ENCODE results near the gene LRRN2. TPM values are rescaled to one million over a fixed set of nuclear protein-coding genes. Genes with fewer than 3 reads are reported as not detected.
"Not testable (repeated sequence)": the region's sequence is repeated elsewhere in the genome, so short reads cannot be mapped to it uniquely, and the experiment has no call there.

Gene LRRN2
- polyA plus RNA-seq, 4 donors: 3.0 to 3.1 TPM; not detected in 2

DNA sequence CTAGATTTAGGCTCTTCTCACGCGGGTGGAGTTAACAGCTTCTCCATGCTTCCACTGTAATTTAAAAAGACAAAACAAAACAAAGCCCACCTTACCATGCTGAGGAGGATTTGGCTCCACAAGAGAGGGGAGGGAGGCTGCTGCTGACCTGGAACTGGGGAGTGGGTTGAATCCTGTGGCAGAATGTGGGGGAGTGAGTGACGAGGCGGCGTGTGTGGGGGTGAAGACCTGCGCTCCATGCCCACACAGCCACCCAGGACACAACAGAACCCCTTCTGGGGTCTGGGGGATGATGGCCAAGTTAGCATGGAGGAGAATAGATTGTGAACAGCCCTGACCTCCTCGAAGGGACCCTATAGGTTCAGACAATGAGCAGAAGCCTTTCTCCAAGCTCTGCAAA lies 44.0 kb upstream of the LRRN2 start:
- peaks cover 0 to 18% (median 0%) of the 10 kb centered on the region in 3 donors for H3K4me1 ChIP-seq (ENCODE audit: control insufficient read depth in 3 of 3, insufficient read depth in 2 of 3, low read depth in 1 of 3, low read length in 2 of 3)
- H3K4me3 ChIP-seq (ENCODE audit: low read depth in 1 of 3, low read length in 3 of 3): no peak overlapping the region
- WGBS, 3 donors: 81 to 92% (median 89%) methylated on average over 7 of the region's 7 CpGs
- H3K36me3 ChIP-seq (ENCODE audit: control insufficient read depth in 3 of 3, insufficient read depth in 2 of 3, low read depth in 1 of 3, low read length in 3 of 3): no peaks in the 10 kb centered on the region
- no peak overlapping the region for H3K27ac ChIP-seq (ENCODE audit: low read depth in 1 of 3, low read length in 2 of 3)
- peaks cover 0 to 17% (median 0%) of the 10 kb centered on the region in 3 donors for H3K27me3 ChIP-seq (ENCODE audit: control insufficient read depth in 3 of 3, insufficient read depth in 3 of 3, low read length in 3 of 3)
- DNase-seq (no peak), FAIRE-seq (no peak)
- peaks cover 0 to 3% of the 10 kb centered on the region in 2 donors for H3K9me3 ChIP-seq (ENCODE audit: control insufficient read depth in 2 of 2, insufficient read depth in 1 of 2, low read depth in 1 of 2, low read length in 1 of 2)

DNA sequence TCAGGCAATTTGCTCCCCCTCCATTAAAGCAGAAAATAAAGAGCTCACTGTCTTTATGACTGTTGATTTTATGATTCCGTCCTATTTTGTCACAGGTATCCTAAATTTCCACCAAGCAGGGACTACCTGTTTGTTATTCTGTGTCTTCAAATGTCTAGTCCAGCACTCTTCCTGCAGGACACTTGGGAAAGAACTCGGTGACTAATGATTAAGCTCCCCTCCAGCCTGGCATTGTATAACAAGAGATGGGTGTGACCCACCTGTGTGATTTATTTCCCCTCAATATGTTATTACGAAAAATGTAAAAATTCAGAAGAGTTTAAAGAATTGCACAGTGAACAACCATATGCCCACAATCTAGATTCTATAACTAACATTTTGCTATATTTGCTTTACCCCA lies 42.9 kb upstream of the LRRN2 start:
- 28 to 68% (median 55%) methylated on average over 3 of the region's 3 CpGs for WGBS, 3 donors
- FAIRE-seq: no peak
- Histone ChIP-seq H3K27me3 (ENCODE audit: control insufficient read depth in 3 of 3, insufficient read depth in 3 of 3, low read length in 3 of 3) (peaks cover 0 to 17% (median 0%) of the 10 kb centered on the region in 3 donors), H3K4me1 (ENCODE audit: control insufficient read depth in 3 of 3, insufficient read depth in 2 of 3, low read depth in 1 of 3, low read length in 2 of 3) (peaks cover 0 to 18% (median 0%) of the 10 kb centered on the region in 3 donors), H3K4me3 (ENCODE audit: low read depth in 1 of 3, low read length in 3 of 3) (no peak overlapping the region), H3K36me3 (ENCODE audit: control insufficient read depth in 3 of 3, insufficient read depth in 2 of 3, low read depth in 1 of 3, low read length in 3 of 3) (no peaks in the 10 kb centered on the region), H3K9me3 (ENCODE audit: control insufficient read depth in 2 of 2, insufficient read depth in 1 of 2, low read depth in 1 of 2, low read length in 1 of 2) (no peaks in the 10 kb centered on the region), H3K27ac (ENCODE audit: low read depth in 1 of 3, low read length in 2 of 3) (no peak overlapping the region)
- DNase-seq: peak in 1 of 2 donors; percentile 41

DNA sequence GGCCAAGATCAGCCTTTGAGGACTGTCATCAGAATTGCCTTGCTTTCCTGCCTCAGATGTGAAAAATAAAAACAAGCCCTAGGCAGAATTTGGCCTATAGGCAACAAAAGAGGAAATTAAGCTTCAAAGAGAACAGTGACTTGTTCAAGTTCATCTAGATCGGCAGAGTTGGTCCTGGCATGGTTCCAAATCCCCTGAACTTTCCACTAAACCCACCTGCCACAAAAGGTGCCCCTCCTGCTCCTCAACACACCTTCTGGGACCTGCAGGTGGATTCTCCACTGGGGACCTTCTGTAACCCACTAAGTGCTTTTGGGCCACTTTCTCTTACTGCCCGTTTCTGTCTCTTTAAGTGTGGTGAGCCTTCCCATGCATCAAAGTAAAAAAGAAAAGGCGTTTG lies 42.5 kb upstream of the LRRN2 start:
- Histone ChIP-seq H3K9me3 (ENCODE audit: control insufficient read depth in 2 of 2, insufficient read depth in 1 of 2, low read depth in 1 of 2, low read length in 1 of 2) (no peaks in the 10 kb centered on the region), H3K36me3 (ENCODE audit: control insufficient read depth in 3 of 3, insufficient read depth in 2 of 3, low read depth in 1 of 3, low read length in 3 of 3) (no peaks in the 10 kb centered on the region), H3K4me3 (ENCODE audit: low read depth in 1 of 3, low read length in 3 of 3) (no peak overlapping the region), H3K4me1 (ENCODE audit: control insufficient read depth in 3 of 3, insufficient read depth in 2 of 3, low read depth in 1 of 3, low read length in 2 of 3) (peaks cover 0 to 18% (median 0%) of the 10 kb centered on the region in 3 donors), H3K27me3 (ENCODE audit: control insufficient read depth in 3 of 3, insufficient read depth in 3 of 3, low read length in 3 of 3) (peaks cover 0 to 17% (median 0%) of the 10 kb centered on the region in 3 donors), H3K27ac (ENCODE audit: low read depth in 1 of 3, low read length in 2 of 3) (no peak overlapping the region)
- no peak for DNase-seq
- no peak for FAIRE-seq
- 23 to 48% (median 42%) methylated on average over 3 of the region's 3 CpGs for WGBS, 3 donors

- Histone ChIP-seq H3K4me1 (ENCODE audit: control insufficient read depth in 3 of 3, insufficient read depth in 2 of 3, low read depth in 1 of 3, low read length in 2 of 3) (peaks cover 0 to 18% (median 0%) of the 10 kb centered on the region in 3 donors), H3K27me3 (ENCODE audit: control insufficient read depth in 3 of 3, insufficient read depth in 3 of 3, low read length in 3 of 3) (peaks cover 0 to 17% (median 0%) of the 10 kb centered on the region in 3 donors)
- 81 to 90% (median 87%) methylated on average over 6 of the region's 6 CpGs for WGBS, 3 donors
- H3K36me3 ChIP-seq (ENCODE audit: control insufficient read depth in 3 of 3, insufficient read depth in 2 of 3, low read depth in 1 of 3, low read length in 3 of 3); DNase-seq; H3K4me3 ChIP-seq (ENCODE audit: low read depth in 1 of 3, low read length in 3 of 3); FAIRE-seq; H3K9me3 ChIP-seq (ENCODE audit: control insufficient read depth in 2 of 2, insufficient read depth in 1 of 2, low read depth in 1 of 2, low read length in 1 of 2); H3K27ac ChIP-seq (ENCODE audit: low read depth in 1 of 3, low read length in 2 of 3): not testable (repeated sequence)
Observed at GRCh38 chr1:204727438-204727837, 41.9 kb upstream of the LRRN2 start.

DNA sequence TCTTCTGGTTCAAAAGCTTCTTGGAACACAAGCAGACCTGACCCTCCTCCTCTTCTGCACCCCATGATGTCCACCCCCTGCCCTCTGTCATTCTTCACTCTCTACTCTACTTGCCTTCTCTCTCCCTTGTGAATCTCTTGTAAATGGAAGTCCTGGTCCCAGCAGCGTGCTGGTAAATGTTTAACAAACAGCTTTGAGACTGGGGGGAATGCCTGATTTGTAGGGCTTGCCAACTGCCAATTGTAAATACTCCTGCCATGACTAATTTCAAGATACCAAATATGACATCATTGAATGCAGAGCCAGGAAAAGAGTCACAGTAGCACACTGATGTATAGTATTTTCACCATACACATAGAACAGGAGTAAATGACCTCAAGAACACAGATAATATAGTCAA lies 40.9 kb upstream of the LRRN2 start:
- H3K36me3 ChIP-seq (ENCODE audit: control insufficient read depth in 3 of 3, insufficient read depth in 2 of 3, low read depth in 1 of 3, low read length in 3 of 3): no peaks in the 10 kb centered on the region
- FAIRE-seq (no peak), DNase-seq (peak; percentile 74 to 84)
- WGBS, 3 donors: 0 to 31% (median 24%) methylated on average over 1 of the region's 1 CpG
- peak overlapping the region in 1 of 3 donors; percentile 47 for H3K27ac ChIP-seq (ENCODE audit: low read depth in 1 of 3, low read length in 2 of 3)
- H3K4me1 ChIP-seq (ENCODE audit: control insufficient read depth in 3 of 3, insufficient read depth in 2 of 3, low read depth in 1 of 3, low read length in 2 of 3): peaks cover 0 to 18% (median 0%) of the 10 kb centered on the region in 3 donors
- peaks cover 0 to 10% (median 0%) of the 10 kb centered on the region in 3 donors for H3K27me3 ChIP-seq (ENCODE audit: control insufficient read depth in 3 of 3, insufficient read depth in 3 of 3, low read length in 3 of 3)
- no peak overlapping the region for H3K4me3 ChIP-seq (ENCODE audit: low read depth in 1 of 3, low read length in 3 of 3)
- no peaks in the 10 kb centered on the region for H3K9me3 ChIP-seq (ENCODE audit: control insufficient read depth in 2 of 2, insufficient read depth in 1 of 2, low read depth in 1 of 2, low read length in 1 of 2)

- Histone ChIP-seq H3K27me3 (ENCODE audit: control insufficient read depth in 3 of 3, insufficient read depth in 3 of 3, low read length in 3 of 3) (peaks cover 0 to 5% (median 0%) of the 10 kb centered on the region in 3 donors), H3K4me3 (ENCODE audit: low read depth in 1 of 3, low read length in 3 of 3) (no peak overlapping the region), H3K4me1 (ENCODE audit: control insufficient read depth in 3 of 3, insufficient read depth in 2 of 3, low read depth in 1 of 3, low read length in 2 of 3) (peaks cover 0 to 18% (median 0%) of the 10 kb centered on the region in 3 donors), H3K9me3 (ENCODE audit: control insufficient read depth in 2 of 2, insufficient read depth in 1 of 2, low read depth in 1 of 2, low read length in 1 of 2) (no peaks in the 10 kb centered on the region), H3K36me3 (ENCODE audit: control insufficient read depth in 3 of 3, insufficient read depth in 2 of 3, low read depth in 1 of 3, low read length in 3 of 3) (no peaks in the 10 kb centered on the region), H3K27ac (ENCODE audit: low read depth in 1 of 3, low read length in 2 of 3) (peak overlapping the region in 1 of 3 donors; percentile 47)
- WGBS, 3 donors: 39 to 65% (median 51%) methylated on average over 9 of the region's 9 CpGs
- FAIRE-seq: no peak
- DNase-seq: no peak
Observed at GRCh38 chr1:204725821-204726448, 40.4 kb upstream of the LRRN2 start.

GRCh38 chr1:204723131-204723787 lies 37.7 kb upstream of the LRRN2 start:
- H3K27me3 ChIP-seq (ENCODE audit: control insufficient read depth in 3 of 3, insufficient read depth in 3 of 3, low read length in 3 of 3): no peaks in the 10 kb centered on the region
- peaks cover 0 to 7% of the 10 kb centered on the region in 2 donors for H3K9me3 ChIP-seq (ENCODE audit: control insufficient read depth in 2 of 2, insufficient read depth in 1 of 2, low read depth in 1 of 2, low read length in 1 of 2)
- H3K4me3 ChIP-seq (ENCODE audit: low read depth in 1 of 3, low read length in 3 of 3): no peak overlapping the region
- H3K4me1 ChIP-seq (ENCODE audit: control insufficient read depth in 3 of 3, insufficient read depth in 2 of 3, low read depth in 1 of 3, low read length in 2 of 3): peaks cover 0 to 15% (median 0%) of the 10 kb centered on the region in 3 donors
- 31 to 60% (median 39%) methylated on average over 8 of the region's 8 CpGs for WGBS, 3 donors
- FAIRE-seq (no peak), DNase-seq (peak in 1 of 2 donors; percentile 29)
- no peak overlapping the region for H3K27ac ChIP-seq (ENCODE audit: low read depth in 1 of 3, low read length in 2 of 3)
- H3K36me3 ChIP-seq (ENCODE audit: control insufficient read depth in 3 of 3, insufficient read depth in 2 of 3, low read depth in 1 of 3, low read length in 3 of 3): no peaks in the 10 kb centered on the region

DNA sequence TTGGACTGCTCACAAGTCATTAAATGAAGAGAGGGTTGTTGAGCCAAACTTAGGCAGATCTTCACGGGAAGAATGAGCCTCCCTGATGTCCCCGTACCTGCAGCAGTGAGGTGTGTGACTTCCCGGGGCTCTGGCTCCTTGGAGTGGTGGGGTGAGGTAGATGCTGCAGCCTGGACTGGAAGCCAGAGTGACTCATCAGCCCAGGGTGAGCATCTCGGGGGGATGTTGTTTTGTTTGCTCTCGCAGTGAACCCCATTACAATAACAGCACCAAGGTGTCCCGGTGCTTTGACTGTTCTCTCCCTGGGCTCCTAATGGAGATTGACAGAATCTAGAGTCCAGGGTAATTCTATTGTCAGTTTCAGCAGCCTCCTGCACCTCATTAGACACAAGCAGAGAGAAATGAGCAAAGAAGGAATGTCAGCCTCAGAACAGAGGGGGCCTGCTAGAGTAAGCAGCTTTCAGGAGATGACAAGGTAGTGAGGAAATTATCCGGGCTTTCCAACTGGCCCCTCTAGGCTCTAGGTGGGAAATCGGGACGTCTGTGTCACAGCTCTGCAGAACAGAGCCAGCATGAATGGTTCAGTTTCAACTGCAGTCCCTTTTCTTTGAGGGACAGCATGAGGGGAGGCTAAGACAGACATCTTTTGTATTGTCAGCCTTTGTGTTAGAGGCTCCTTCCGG lies 36.0 kb upstream of the LRRN2 start:
- Histone ChIP-seq H3K9me3 (ENCODE audit: control insufficient read depth in 2 of 2, insufficient read depth in 1 of 2, low read depth in 1 of 2, low read length in 1 of 2) (peaks cover 0 to 7% of the 10 kb centered on the region in 2 donors), H3K4me1 (ENCODE audit: control insufficient read depth in 3 of 3, insufficient read depth in 2 of 3, low read depth in 1 of 3, low read length in 2 of 3) (peaks cover 0 to 11% (median 0%) of the 10 kb centered on the region in 3 donors), H3K4me3 (ENCODE audit: low read depth in 1 of 3, low read length in 3 of 3) (no peak overlapping the region), H3K27ac (ENCODE audit: low read depth in 1 of 3, low read length in 2 of 3) (no peak overlapping the region), H3K27me3 (ENCODE audit: control insufficient read depth in 3 of 3, insufficient read depth in 3 of 3, low read length in 3 of 3) (no peaks in the 10 kb centered on the region), H3K36me3 (ENCODE audit: control insufficient read depth in 3 of 3, insufficient read depth in 2 of 3, low read depth in 1 of 3, low read length in 3 of 3) (no peaks in the 10 kb centered on the region)
- FAIRE-seq: no peak
- no peak for DNase-seq
- 75 to 82% (median 81%) methylated on average over 10 of the region's 10 CpGs for WGBS, 3 donors
